GM19351 (cell line): ENCODE measurements around the gene GTF2H2.
A peak's percentile ranks its signal among the peaks of the same experiment; 100 is the strongest.
"Not testable (repeated sequence)": the region's sequence is repeated elsewhere in the genome, so short reads cannot be mapped to it uniquely, and the experiment has no call there.

Experiments used
- ATAC-seq: cut with Tn5 transposase; IDR thresholded peaks from one replicate; pipeline ENCODE4 v1.9.1; 2021; ENCODE audit warnings: mild to moderate bottlenecking, moderate library complexity; ENCODE audit not compliant: unreplicated experiment

The GTF2H2 gene

DNA sequence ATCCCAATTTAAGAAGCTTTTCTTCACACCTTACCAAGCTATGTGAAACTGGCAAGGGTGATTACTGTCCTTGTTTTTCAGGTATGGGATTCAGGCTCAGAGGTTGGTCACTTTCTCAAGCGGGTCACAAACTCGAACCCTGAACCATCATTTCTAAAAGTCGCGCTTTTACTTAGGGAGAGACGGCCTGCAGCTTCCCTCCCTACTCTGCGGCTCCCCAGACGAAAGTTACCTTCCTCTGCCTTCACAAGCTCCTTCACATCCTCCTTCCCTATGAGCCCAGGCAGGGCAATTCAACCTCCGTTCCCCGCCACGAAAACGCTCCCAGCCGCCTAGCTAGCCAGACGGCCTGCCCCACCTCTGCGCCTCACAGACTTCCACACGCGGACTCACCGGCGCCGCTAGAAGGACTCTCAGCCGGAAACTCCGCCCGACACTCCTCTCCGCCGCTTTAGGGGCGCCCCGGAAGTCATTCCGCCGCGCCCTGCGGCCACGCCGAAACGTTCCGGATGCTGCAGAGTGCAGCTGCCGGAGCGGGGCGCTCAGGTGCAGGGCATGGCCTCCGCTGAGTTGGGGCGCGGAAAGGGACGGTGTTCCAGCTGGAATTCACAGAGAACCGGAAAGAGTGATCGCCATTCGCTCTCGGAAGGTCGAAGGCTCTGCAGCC is at the start of gene GTF2H2:
TSS of gene GTF2H2 (minus strand) at position 415 of the 667 bp plus-strand sequence. CDS start 4,913 bp downstream, outside the sequence.
- ATAC-seq = peak; percentile 98

- ATAC-seq = not testable (repeated sequence)
Observed at GRCh38 chr5:71109730-71110275, 42.3 kb upstream of the GTF2H2 start.

- ATAC-seq = not testable (repeated sequence)
Observed at GRCh38 chr5:71099996-71100395, 32.5 kb upstream of the GTF2H2 start.

- ATAC-seq = not testable (repeated sequence)
Observed at GRCh38 chr5:71097930-71098203, 30.4 kb upstream of the GTF2H2 start.

DNA sequence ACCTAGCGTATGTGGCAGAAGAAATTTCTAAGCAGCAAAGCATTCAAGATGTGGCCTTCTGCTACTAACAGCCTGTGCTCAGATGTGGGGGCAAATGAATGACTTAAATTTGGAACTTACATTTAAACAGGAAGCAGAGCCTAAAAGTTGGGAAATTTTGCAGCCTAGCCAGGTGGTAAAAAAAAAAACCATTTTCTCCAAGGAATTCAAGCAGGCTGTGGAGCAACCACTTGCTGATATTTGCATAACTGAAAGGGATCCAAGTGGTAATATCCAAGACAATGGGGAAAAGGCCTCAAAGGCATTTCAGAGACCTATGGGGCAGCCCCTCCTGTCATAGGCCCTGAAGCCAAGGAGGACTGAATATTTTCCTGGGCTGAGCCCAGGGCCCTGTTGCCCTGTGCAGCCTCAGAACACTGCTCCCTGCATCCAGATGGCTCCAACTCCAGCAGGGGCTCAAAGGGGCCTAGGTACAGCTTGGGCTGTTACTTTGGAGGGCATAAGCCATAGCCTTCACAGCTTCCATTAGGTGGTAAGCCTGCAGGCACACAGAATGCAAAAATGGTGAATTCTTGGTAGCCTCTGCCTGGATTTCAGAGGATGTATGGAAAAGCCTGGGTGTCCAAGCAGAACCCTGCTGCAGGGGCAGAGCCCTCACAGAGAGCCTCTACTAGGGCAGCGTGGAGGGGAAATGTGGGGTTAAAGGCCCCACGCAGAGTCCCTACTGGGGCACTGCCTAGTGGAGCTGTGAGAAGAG is 29.9 kb upstream of the GTF2H2 start:
- not testable (repeated sequence) for ATAC-seq

- not testable (repeated sequence) for ATAC-seq
Observed at GRCh38 chr5:71089773-71090172, 22.3 kb upstream of the GTF2H2 start.

GRCh38 chr5:71088754-71089153 is 21.3 kb upstream of the GTF2H2 start:
- not testable (repeated sequence) for ATAC-seq

DNA sequence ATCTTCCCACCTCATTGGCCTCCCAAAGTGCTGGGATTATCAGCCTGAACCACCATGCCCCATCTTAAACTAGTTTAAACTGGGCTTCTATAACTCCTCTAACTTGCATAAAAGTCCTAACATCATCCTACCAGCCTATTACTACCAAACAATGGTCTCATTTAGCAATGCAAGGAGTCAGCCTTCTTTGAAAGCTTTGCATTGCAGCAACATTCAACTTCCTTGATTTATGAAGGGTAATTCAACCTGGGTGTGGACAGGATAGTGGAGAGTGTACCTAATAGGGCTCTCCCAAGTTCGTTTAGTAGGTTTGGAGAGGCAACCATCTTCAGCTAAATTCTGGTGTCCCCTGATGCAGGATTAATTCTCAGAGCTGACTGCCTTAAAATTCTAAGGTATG is 18.7 kb upstream of the GTF2H2 start:
- ATAC-seq = not testable (repeated sequence)

- ATAC-seq = not testable (repeated sequence)
Observed at GRCh38 chr5:71084280-71085063, 17.0 kb upstream of the GTF2H2 start.

GRCh38 chr5:71082898-71083297 is 15.4 kb upstream of the GTF2H2 start:
- not testable (repeated sequence) for ATAC-seq

GRCh38 chr5:71082340-71082739 is 14.9 kb upstream of the GTF2H2 start:
- ATAC-seq = not testable (repeated sequence)

DNA sequence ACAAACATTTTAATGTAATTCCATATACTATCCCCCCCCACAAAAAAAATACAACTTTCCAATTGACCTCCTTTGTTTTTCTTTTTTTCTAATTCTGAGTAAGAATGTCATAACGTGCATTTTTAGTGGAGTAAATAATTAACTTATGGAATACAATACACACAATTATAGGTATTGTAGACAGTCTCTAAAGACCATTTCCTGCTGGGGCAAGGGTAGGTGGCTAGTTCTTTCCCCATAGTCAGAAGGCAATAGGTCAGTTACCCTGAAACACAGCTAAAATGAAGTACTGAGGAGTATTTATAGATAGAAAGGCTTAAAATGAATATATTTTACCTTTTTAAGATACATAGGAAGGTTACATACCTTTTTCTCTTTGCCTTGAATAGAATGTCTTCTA is 6.2 kb downstream of the GTF2H2 start:
- ATAC-seq = not testable (repeated sequence)

GRCh38 chr5:71059426-71059825 is 8.1 kb downstream of the GTF2H2 start:
- not testable (repeated sequence) for ATAC-seq

DNA sequence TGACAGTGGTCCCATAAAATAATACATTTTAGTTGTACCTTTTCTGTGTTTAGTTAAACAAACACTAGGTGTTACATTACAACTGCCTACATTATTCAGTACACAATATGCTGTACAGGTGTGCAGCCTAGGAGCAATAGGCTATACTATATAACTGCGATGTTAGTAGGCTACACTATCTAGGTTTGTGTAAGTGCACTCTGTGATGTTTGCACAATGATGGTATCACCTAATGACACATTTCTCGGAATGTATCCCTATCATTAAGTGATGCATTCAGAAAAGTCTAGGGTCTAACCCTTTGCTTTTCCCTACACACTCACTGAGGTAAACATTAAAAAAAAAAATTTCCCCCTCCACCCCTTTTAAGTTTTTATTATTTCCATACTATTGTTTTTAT is 22.7 kb downstream of the GTF2H2 start:
- ATAC-seq = not testable (repeated sequence)

GRCh38 chr5:71044128-71044527 is 23.3 kb downstream of the GTF2H2 start:
- not testable (repeated sequence) for ATAC-seq

DNA sequence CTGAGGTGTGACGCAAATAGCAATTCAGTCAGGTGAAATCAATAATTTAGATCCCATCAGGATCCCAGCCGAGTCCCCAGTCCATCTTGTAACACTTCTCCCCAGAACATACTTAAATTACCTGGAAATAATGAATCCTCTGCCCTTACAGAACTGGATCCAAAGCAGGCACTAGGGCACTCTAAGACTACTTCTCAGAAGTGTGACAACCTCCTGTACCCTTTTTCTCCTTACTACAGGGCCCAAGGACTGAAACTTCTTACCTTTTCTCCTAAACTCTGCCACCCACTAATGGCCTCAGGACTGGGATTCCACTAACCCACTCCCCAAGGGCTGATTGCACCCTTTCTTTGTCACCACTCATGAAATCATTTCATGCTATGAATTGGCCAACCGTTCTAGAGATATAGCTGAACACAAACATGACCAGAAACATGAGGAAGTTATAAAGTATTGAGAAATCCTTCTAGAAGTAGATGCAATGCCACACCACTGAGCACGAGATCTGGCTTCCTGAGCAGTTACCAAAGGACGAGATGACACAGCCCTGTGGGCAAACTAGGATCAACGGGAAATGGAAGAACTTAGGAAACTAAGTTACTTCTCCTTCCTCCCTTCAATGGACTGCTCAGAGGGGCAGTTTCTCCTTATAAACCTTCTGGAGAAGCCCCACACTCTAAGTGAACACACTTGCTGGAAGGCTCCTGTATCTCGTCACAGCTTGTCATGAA is 36.3 kb downstream of the GTF2H2 start:
- not testable (repeated sequence) for ATAC-seq

- ATAC-seq = peak; percentile 66
Observed at GRCh38 chr5:71025289-71025953, 42.1 kb downstream of the GTF2H2 start, which contains the start of gene NAIP. NAIP (minus strand) TSS chr5:71025339; CDS start chr5:71012915, 12,424 bp downstream.

DNA sequence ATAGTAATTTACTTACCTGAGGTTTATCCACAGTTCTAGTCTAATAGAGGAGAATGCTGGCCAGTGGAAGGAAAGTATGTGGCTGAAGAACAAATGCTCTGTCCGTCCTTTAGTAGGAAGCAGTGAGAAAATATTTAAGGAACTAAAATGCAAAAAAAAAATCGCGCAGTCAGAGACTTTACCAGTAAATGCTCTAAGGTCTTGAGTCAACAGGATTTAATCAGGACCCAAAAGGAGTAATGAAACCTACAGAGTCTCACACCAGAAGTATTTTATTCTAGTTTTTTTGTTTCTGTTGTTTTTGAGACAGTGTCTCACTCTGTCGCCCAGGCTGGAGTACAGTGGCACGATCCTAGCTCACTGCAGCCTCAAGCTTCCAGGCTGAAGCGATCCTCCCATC is 46.8 kb downstream of the GTF2H2 start:
- not testable (repeated sequence) for ATAC-seq

DNA sequence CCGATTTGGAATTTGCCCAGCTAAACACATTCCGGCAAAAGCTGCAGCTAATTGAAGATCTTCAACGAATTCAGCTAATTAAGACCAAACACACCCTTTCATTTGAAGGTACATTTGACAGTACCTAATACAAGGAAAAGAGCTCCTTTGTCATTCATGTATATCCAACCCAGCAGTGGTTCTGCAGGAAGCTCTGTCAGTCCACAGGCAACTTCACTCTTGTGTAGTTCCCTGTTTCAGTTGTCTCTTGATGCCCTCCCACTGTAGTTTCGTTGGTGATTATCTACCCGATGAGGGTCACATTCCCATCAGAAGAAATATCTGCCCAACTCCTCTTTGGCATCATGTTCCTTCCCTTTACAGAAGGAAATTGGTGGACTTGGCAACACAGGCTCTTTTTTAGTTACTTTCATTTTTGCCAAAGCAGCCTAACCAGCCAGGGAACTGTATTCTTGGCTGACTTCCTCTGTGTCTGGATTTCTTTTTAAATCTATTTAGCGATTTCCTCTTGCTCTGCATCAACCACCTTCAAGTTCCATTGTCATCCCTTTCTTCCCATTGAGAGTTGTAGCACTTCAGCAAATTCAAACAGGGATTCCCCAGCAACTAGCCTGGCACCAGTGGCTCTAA is 49.0 kb downstream of the GTF2H2 start:
- not testable (repeated sequence) for ATAC-seq
